HK-2 (cell line): ENCODE data around the gene SOX2.
"Not testable (repeated sequence)": the region's sequence is repeated elsewhere in the genome, so short reads cannot be mapped to it uniquely, and the experiment has no call there.

Experiments used
- DNase-seq: peaks from one replicate; pipeline ENCODE4 v3.0.0-alpha.2; 2018; ENCODE audit not compliant: unreplicated experiment

The SOX2 gene

DNA sequence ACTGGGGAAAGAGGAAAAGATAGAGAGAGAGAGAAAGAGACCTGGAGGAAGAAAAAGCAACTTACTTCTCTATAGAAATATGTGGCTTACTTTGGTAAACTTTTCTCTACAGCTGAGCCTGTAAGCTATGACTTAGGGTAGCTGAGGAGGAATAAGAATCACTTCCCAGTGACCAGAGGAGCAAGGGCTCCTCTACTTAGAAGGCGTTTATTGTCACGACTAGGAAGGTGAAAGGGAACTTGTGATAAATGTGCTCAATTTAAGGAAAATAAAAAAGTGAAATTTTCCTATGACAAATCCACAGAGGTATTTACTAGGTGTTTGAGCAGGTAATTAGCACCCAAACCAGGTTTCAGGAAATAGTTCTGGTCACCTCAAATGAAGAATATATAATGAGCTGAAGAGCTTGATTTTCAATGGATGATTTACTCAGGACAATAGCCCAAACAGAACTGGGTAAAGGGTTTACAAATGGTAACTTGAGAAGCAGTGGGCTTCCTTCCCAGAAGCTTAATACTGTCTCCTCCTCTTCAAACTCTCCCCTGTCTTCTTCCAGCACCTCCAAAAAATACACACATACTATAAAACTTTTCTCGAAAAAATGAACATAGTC, 46.1 kb downstream of the SOX2 start:
- no peak for DNase-seq

DNA sequence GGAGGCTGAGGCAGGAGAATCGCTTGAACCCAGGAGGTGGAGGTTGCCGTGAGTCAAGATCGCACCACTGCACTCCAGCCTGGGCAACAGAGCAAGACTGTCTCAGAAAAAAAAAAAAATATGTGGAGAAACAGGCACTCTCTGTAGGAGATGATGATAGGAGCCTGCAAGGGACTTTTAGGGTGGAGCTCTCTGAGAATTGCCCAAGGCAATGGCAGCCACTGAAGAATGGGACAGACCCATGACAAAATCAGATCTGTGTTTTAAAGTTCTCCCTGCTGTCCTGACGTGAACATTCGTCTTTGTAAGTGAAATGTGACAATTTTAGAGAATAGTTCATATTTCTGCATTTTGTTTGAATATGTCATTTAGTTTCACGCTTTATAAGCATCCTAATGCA, 50.2 kb downstream of the SOX2 start:
- DNase-seq: no peak

DNA sequence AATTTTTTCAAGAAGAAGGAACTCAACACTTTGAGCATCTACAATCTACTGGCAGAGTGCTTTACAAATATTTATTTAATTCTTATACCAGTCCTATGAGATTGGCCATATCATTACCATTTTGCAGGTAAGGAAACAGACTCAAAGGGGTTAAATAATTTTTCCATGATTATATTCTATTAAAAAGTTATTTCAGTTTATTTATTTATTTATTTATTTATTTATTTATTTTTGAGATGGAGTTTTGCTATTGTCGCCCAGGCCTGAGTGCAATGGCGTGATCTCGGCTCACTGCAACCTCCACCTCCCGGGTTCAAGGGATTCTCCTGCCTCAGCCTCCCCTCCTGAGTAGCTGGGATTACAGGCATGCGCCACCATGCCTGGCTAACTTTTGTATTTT, 52.3 kb downstream of the SOX2 start:
- DNase-seq: not testable (repeated sequence)
